Measurements from ENCODE around the gene CA14. TPM values are rescaled to one million over a fixed set of nuclear protein-coding genes. Genes with fewer than 3 reads are reported as not detected.
"Not testable (repeated sequence)": the region's sequence is repeated elsewhere in the genome, so short reads cannot be mapped to it uniquely, and the experiment has no call there.

CA14 gene
- total and polyA plus RNA-seq, 10 donors: not detected

DNA sequence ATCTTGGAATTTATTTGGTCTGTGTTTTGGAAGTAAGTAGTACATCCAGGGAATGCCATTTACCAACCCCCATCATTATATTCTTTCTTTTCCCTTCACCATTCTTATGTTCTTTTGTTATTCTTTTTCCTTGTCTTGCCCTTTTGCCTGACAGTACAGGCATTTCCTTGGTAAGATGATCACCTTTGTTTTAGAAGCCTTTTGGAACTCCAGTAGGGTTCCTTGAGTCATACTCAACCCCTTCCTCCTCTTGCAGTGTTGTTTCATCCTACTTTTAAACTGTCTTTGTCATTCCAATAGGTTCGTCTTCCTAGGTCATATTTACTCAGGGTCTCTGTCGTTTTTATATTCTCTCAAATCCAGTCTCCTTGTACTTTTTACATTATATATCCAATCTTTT is 45.3 kb downstream of the CA14 start:
- WGBS, 5 donors: 76 to 95% (median 90%) methylated on average over 2 of the region's 2 CpGs
- no peak for DNase-seq
- Histone ChIP-seq H3K4me1 (no peaks in the 10 kb centered on the region), H3K27me3 (replicated peaks in 1 of 7) (no peaks in the 10 kb centered on the region), H3K9me3 (no peaks in the 10 kb centered on the region), H3K27ac (no peak overlapping the region), H3K4me3 (no peak overlapping the region), H3K36me3 (peaks cover 0 to 100% (median 51%) of the 10 kb centered on the region in 6 donors)
- TF ChIP-seq, protein P1, sequence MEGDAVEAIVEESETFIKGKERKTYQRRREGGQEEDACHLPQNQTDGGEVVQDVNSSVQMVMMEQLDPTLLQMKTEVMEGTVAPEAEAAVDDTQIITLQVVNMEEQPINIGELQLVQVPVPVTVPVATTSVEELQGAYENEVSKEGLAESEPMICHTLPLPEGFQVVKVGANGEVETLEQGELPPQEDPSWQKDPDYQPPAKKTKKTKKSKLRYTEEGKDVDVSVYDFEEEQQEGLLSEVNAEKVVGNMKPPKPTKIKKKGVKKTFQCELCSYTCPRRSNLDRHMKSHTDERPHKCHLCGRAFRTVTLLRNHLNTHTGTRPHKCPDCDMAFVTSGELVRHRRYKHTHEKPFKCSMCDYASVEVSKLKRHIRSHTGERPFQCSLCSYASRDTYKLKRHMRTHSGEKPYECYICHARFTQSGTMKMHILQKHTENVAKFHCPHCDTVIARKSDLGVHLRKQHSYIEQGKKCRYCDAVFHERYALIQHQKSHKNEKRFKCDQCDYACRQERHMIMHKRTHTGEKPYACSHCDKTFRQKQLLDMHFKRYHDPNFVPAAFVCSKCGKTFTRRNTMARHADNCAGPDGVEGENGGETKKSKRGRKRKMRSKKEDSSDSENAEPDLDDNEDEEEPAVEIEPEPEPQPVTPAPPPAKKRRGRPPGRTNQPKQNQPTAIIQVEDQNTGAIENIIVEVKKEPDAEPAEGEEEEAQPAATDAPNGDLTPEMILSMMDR (IDR thresholded peaks at IDR 0.05 in 8 of 11, conservative IDR thresholded peaks at IDR 0.05 in 3 of 11): no peak
- no peak for TF ChIP-seq POLR2A (IDR thresholded peaks at IDR 0.05)
- intact Hi-C loops (cut with DNase I; ENCODE audit: low total_unique reads): no loop called here

DNA sequence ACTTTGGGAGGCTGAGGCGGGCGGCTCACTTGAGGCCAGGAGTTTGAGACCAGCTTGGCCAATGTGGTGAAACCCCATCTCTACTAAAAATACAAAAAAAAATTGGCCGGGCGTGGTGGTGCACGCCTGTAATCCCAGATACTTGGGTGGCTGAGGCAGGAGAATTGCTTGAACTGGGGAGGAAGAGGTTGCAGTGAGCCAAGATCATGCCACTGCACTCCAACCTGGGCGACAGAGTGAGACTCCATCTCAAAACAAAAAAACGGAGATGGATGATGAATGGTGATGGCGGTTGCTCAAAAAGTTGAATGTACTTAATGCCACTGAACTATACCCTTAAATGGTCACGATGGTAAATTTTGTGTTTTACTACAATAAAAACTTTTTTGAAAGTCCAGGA is 51.0 kb downstream of the CA14 start:
- DNase-seq; H3K27me3 ChIP-seq (replicated peaks in 1 of 7); H3K27ac ChIP-seq; H3K4me3 ChIP-seq; H3K4me1 ChIP-seq; H3K9me3 ChIP-seq; intact Hi-C loops (cut with DNase I; ENCODE audit: low total_unique reads): not testable (repeated sequence)
- peaks cover 0 to 71% (median 19%) of the 10 kb centered on the region in 6 donors for H3K36me3 ChIP-seq
- WGBS, 5 donors: 93 to 97% (median 96%) methylated on average over 9 of the region's 9 CpGs

GRCh38 chr1:150309758-150310508 is 52.4 kb downstream of the CA14 start:
- Histone ChIP-seq H3K27ac (no peak overlapping the region), H3K4me3 (no peak overlapping the region), H3K27me3 (replicated peaks in 1 of 7) (no peaks in the 10 kb centered on the region), H3K9me3 (no peaks in the 10 kb centered on the region), H3K36me3 (peaks cover 0 to 57% (median 15%) of the 10 kb centered on the region in 6 donors), H3K4me1 (no peaks in the 10 kb centered on the region)
- TF ChIP-seq POLR2AphosphoS5 (IDR thresholded peaks at IDR 0.05): no peak
- TF ChIP-seq POLR2A (IDR thresholded peaks at IDR 0.05): no peak
- TF ChIP-seq, protein P1 (IDR thresholded peaks at IDR 0.05 in 8 of 11, conservative IDR thresholded peaks at IDR 0.05 in 3 of 11): no peak
- DNase-seq: no peak
- WGBS, 5 donors: 81 to 90% (median 82%) methylated on average over 10 of the region's 10 CpGs
- intact Hi-C loops (cut with DNase I; ENCODE audit: low total_unique reads): no loop called here

DNA sequence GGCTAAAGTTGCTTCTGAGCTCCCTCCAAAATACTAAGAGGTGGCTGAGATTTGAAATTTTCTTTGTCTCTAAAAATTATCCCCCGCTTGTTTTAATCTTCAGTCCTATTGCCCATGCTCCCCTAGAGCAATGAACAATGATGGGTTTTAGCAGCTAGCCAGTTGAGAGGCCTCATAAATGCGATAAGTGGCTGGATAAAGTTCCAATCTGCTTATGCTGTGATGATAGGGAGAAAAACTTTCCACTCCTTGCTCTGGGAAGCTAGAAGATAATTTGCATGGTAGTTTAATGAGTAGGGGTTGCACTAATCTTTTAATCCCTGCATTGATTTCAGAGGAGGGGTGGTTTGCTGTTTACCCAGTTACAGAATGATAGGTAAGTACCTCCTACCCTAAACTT is 54.2 kb downstream of the CA14 start:
- no peaks in the 10 kb centered on the region for H3K27me3 ChIP-seq (replicated peaks in 1 of 7)
- peaks cover 0 to 39% (median 15%) of the 10 kb centered on the region in 6 donors for H3K36me3 ChIP-seq
- no peaks in the 10 kb centered on the region for H3K9me3 ChIP-seq
- no peak overlapping the region for H3K4me3 ChIP-seq
- 92 to 97% (median 95%) methylated on average over 2 of the region's 2 CpGs for WGBS, 5 donors
- no peak for DNase-seq
- H3K4me1 ChIP-seq: no peaks in the 10 kb centered on the region
- no peak overlapping the region for H3K27ac ChIP-seq
- intact Hi-C loops (cut with DNase I; ENCODE audit: low total_unique reads): no loop called here
- TF ChIP-seq, protein P1 (IDR thresholded peaks at IDR 0.05 in 8 of 11, conservative IDR thresholded peaks at IDR 0.05 in 3 of 11): no peak
- TF ChIP-seq POLR2AphosphoS5 (IDR thresholded peaks at IDR 0.05) (no peak), POLR2A (IDR thresholded peaks at IDR 0.05) (no peak)

Small RNAs within 50 kb of the gene (small RNA-seq; reads per million reads assigned to genes)
- gene RN7SL480P (0 to 0.06 (median 0) reads per million in 4 donors), gene RNU2-17P (0.07 to 0.27 (median 0.12) reads per million in 4 donors)

Other genes starting within 250 kb of the CA14 start
- gene OTUD7B, start 247.0 kb upstream of the CA14 start, total RNA-seq: 10 to 100 TPM; 10.2 to 20.5 (median 14.2) TPM
- gene OTUD7B, start 247.0 kb upstream of the CA14 start, polyA plus RNA-seq: 1 to 10 TPM in 1 of 3 donors, under 1 TPM in 2; 0.70 to 2.9 (median 0.78) TPM
- gene VPS45, start 190.0 kb upstream of the CA14 start, total RNA-seq: 10 to 100 TPM; 35.8 to 62.8 (median 47.4) TPM
- gene VPS45, start 190.0 kb upstream of the CA14 start, polyA plus RNA-seq: 10 to 100 TPM; 16.2 to 22.7 (median 21.6) TPM
- 100 to 1,000 TPM in 5 of 7 donors, 10 to 100 TPM in 2; 95.9 to 147 (median 121) TPM for gene PLEKHO1, start 107.9 kb upstream of the CA14 start, total RNA-seq
- 100 to 1,000 TPM; 154 to 228 (median 166) TPM for gene PLEKHO1, start 107.9 kb upstream of the CA14 start, polyA plus RNA-seq
- gene ANP32E, start 21.7 kb upstream of the CA14 start, total RNA-seq: 10 to 100 TPM; 29.8 to 44.0 (median 35.2) TPM
- 10 to 100 TPM; 24.6 to 35.6 (median 31.7) TPM for gene ANP32E, start 21.7 kb upstream of the CA14 start, polyA plus RNA-seq
- 100 to 1,000 TPM; 116 to 170 (median 135) TPM for gene APH1A, start 11.2 kb downstream of the CA14 start, total RNA-seq
- gene APH1A, start 11.2 kb downstream of the CA14 start, polyA plus RNA-seq: 100 to 1,000 TPM in 1 of 3 donors, 10 to 100 TPM in 2; 72.0 to 186 (median 87.3) TPM
- 10 to 100 TPM; 15.1 to 42.8 (median 28.7) TPM for gene C1orf54, start 15.0 kb downstream of the CA14 start, total RNA-seq
- gene C1orf54, start 15.0 kb downstream of the CA14 start, polyA plus RNA-seq: 10 to 100 TPM; 23.4 to 46.7 (median 37.4) TPM
- gene CIART, start 24.8 kb downstream of the CA14 start, total RNA-seq: 1 to 10 TPM in 5 of 7 donors, under 1 TPM in 1, not detected in 1; 0.97 to 3.9 (median 2.9) TPM
- 1 to 10 TPM in 2 of 3 donors, under 1 TPM in 1; 0.83 to 1.5 (median 1.3) TPM for gene CIART, start 24.8 kb downstream of the CA14 start, polyA plus RNA-seq
- gene MRPS21, start 36.1 kb downstream of the CA14 start, total RNA-seq: 10 to 100 TPM; 39.3 to 49.4 (median 43.7) TPM
- 100 to 1,000 TPM in 2 of 3 donors, 10 to 100 TPM in 1; 88.9 to 116 (median 112) TPM for gene MRPS21, start 36.1 kb downstream of the CA14 start, polyA plus RNA-seq
- gene PRPF3, start 63.8 kb downstream of the CA14 start, total RNA-seq: 100 to 1,000 TPM in 2 of 7 donors, 10 to 100 TPM in 5; 60.9 to 107 (median 78.2) TPM
- 10 to 100 TPM; 28.8 to 67.3 (median 54.1) TPM for gene PRPF3, start 63.8 kb downstream of the CA14 start, polyA plus RNA-seq
- 10 to 100 TPM; 23.8 to 42.4 (median 32.8) TPM for gene RPRD2, start 106.4 kb downstream of the CA14 start, total RNA-seq
- gene RPRD2, start 106.4 kb downstream of the CA14 start, polyA plus RNA-seq: 1 to 10 TPM; 3.8 to 7.4 (median 4.3) TPM
- 10 to 100 TPM; 14.6 to 30.4 (median 23.5) TPM for gene TARS2, start 229.6 kb downstream of the CA14 start, total RNA-seq
- 10 to 100 TPM; 18.7 to 19.4 (median 18.9) TPM for gene TARS2, start 229.6 kb downstream of the CA14 start, polyA plus RNA-seq

Data from spleen (tissue), 11 donors.